Mesendoderm (in vitro differentiated cells): Measurements from ENCODE around the gene CMAS.

Experiments
- DNase-seq: peaks from one replicate; pipeline ENCODE4 v3.0.0; 2013
- H2AK5ac ChIP-seq: 2 replicates; pipeline ENCODE4 v1.6.1; 2013; ENCODE audit warnings: low read length, inconsistent platforms
- H2BK120ac ChIP-seq: 2 replicates; pipeline ENCODE4 v1.6.1; 2013; ENCODE audit warnings: low read depth, mild to moderate bottlenecking, low read length, moderate library complexity, mixed read lengths
- H2BK15ac ChIP-seq: replicated peaks from 2 replicates; pipeline ENCODE4 v1.6.1; 2013; ENCODE audit warnings: low read depth, mild to moderate bottlenecking, moderate library complexity
- H2BK5ac ChIP-seq: 2 replicates; pipeline ENCODE4 v1.6.1; 2013; ENCODE audit warnings: low read length, inconsistent platforms
- H3K18ac ChIP-seq: 2 replicates; pipeline ENCODE4 v1.6.1; 2013; ENCODE audit warnings: mild to moderate bottlenecking, low read length, mixed read lengths
- H3K23ac ChIP-seq: one replicate; pipeline ENCODE4 v1.6.1; 2013; ENCODE audit warnings: low read length
- H3K27ac ChIP-seq: 2 replicates; pipeline ENCODE4 v1.5.1; 2013; ENCODE audit warnings: low read depth, mild to moderate bottlenecking, inconsistent platforms, low read length, moderate library complexity
- H3K27me3 ChIP-seq: 2 replicates; pipeline ENCODE4 v1.6.1; 2013; ENCODE audit warnings: low read length, control low read depth, mild to moderate bottlenecking, inconsistent platforms; ENCODE audit not compliant: insufficient read depth, poor library complexity
- H3K36me3 ChIP-seq: 2 replicates; pipeline ENCODE4 v1.6.1; 2013; ENCODE audit warnings: low read length, inconsistent platforms; ENCODE audit not compliant: control insufficient read depth, insufficient read depth
- H3K4ac ChIP-seq: one replicate; pipeline ENCODE4 v1.6.1; 2013; ENCODE audit warnings: low read depth, mild to moderate bottlenecking, low read length, moderate library complexity
- H3K4me1 ChIP-seq: 2 replicates; pipeline ENCODE4 v1.6.1; 2013; ENCODE audit warnings: low read depth, low read length, inconsistent platforms; ENCODE audit not compliant: control insufficient read depth
- H3K4me2 ChIP-seq: 2 replicates; pipeline ENCODE4 v1.6.1; 2013; ENCODE audit warnings: low read length
- H3K4me3 ChIP-seq: 2 replicates; pipeline ENCODE4 v1.5.1; 2013; ENCODE audit warnings: mild to moderate bottlenecking, low read length
- H3K56ac ChIP-seq: one replicate; pipeline ENCODE4 v1.6.1; 2013; ENCODE audit warnings: low read length
- H3K79me1 ChIP-seq: 2 replicates; pipeline ENCODE4 v1.6.1; 2013; ENCODE audit warnings: low read length, inconsistent platforms
- H3K79me2 ChIP-seq: 2 replicates; pipeline ENCODE4 v1.6.1; 2013; ENCODE audit warnings: mild to moderate bottlenecking, low read length; ENCODE audit not compliant: control insufficient read depth, insufficient read depth
- H3K9ac ChIP-seq: 2 replicates; pipeline ENCODE4 v1.6.1; 2013; ENCODE audit warnings: low read length, inconsistent platforms
- H4K5ac ChIP-seq: one replicate; pipeline ENCODE4 v1.6.1; 2013; ENCODE audit warnings: low read length
- H4K8ac ChIP-seq: one replicate; pipeline ENCODE4 v1.6.1; 2013; ENCODE audit warnings: low read depth, mild to moderate bottlenecking, control low read depth, low read length, moderate library complexity
- WGBS: extraction: QIAGEN DNeasy Blood & Tissue Kit; methylation state at CpG from one replicate; pipeline ENCODE4 v1.1.7; 2013; ENCODE audit warnings: low lambda C conversion rate, missing lambda C conversion rate; ENCODE audit not compliant: insufficient coverage; ENCODE audit errors: extremely low coverage; 5-methylcytosine and 5-hydroxymethylcytosine counted together

The CMAS gene

DNA sequence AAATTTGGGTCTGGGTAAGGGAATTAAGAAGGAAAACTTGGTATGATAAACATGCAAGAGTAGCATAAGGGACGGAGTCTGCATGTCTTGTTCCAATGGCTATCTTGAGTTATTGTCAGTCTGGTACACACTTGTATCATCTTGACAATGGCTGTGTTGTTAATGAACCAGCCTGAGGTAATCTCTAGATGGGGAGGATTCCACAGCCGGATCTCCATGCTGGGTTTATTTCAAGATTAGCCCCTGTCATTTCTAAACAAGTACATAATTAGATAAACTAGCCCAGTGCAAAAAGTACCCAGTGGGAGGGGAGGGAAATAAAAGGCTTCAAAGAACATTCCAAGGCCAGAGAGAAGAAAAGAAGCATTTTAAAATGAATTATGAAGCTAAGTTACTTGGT lies 16.5 kb upstream of the CMAS start:
- Histone ChIP-seq H3K27me3 (no peaks in the 10 kb centered on the region), H3K79me2 (no peaks in the 10 kb centered on the region), H2AK5ac (no peak overlapping the region), H2BK15ac (no peak overlapping the region), H3K56ac (no peak overlapping the region), H3K23ac (no peak overlapping the region), H4K8ac (no peak overlapping the region), H2BK5ac (no peak overlapping the region), H3K36me3 (no peaks in the 10 kb centered on the region), H3K79me1 (no peaks in the 10 kb centered on the region), H2BK120ac (no peak overlapping the region), H3K27ac (no peak overlapping the region), H4K5ac (no peak overlapping the region), H3K4me3 (no peak overlapping the region), H3K4me2 (no peak overlapping the region), H3K18ac (no peak overlapping the region), H3K4me1 (no peaks in the 10 kb centered on the region), H3K4ac (no peak overlapping the region), H3K9ac (no peak overlapping the region)
- DNase-seq: no peak
- WGBS: no CpG with 5 or more reads among the region's 2 CpGs

- Histone ChIP-seq H3K56ac (no peak overlapping the region), H4K5ac (no peak overlapping the region), H2BK15ac (no peak overlapping the region), H3K27me3 (no peaks in the 10 kb centered on the region), H4K8ac (no peak overlapping the region), H2BK120ac (no peak overlapping the region), H3K36me3 (no peaks in the 10 kb centered on the region), H3K18ac (no peak overlapping the region), H3K27ac (no peak overlapping the region), H3K23ac (no peak overlapping the region), H3K79me1 (no peaks in the 10 kb centered on the region), H3K4me3 (no peak overlapping the region), H2BK5ac (no peak overlapping the region), H2AK5ac (no peak overlapping the region), H3K9ac (no peak overlapping the region), H3K79me2 (no peaks in the 10 kb centered on the region), H3K4me1 (no peaks in the 10 kb centered on the region), H3K4ac (no peak overlapping the region), H3K4me2 (no peak overlapping the region)
- WGBS: no CpG with 5 or more reads among the region's 1 CpG
- DNase-seq: no peak
Observed at GRCh38 chr12:22029991-22030390, 16.0 kb upstream of the CMAS start.

GRCh38 chr12:22032732-22033131 lies 13.3 kb upstream of the CMAS start:
- H3K4me1 ChIP-seq: no peaks in the 10 kb centered on the region
- H3K9ac ChIP-seq: no peak overlapping the region
- H3K18ac ChIP-seq: no peak overlapping the region
- no peak overlapping the region for H4K8ac ChIP-seq
- H3K23ac ChIP-seq: no peak overlapping the region
- no peak overlapping the region for H3K4me2 ChIP-seq
- no peak overlapping the region for H2AK5ac ChIP-seq
- DNase-seq: no peak
- no peak overlapping the region for H3K4me3 ChIP-seq
- no peaks in the 10 kb centered on the region for H3K79me2 ChIP-seq
- no peak overlapping the region for H3K4ac ChIP-seq
- no peak overlapping the region for H2BK5ac ChIP-seq
- no peaks in the 10 kb centered on the region for H3K27me3 ChIP-seq
- H4K5ac ChIP-seq: no peak overlapping the region
- H3K27ac ChIP-seq: no peak overlapping the region
- H2BK15ac ChIP-seq: no peak overlapping the region
- H3K79me1 ChIP-seq: no peaks in the 10 kb centered on the region
- H3K56ac ChIP-seq: no peak overlapping the region
- no peaks in the 10 kb centered on the region for H3K36me3 ChIP-seq
- no peak overlapping the region for H2BK120ac ChIP-seq

- no peak overlapping the region for H3K4ac ChIP-seq
- no peaks in the 10 kb centered on the region for H3K79me1 ChIP-seq
- no peak overlapping the region for H2BK15ac ChIP-seq
- H2BK120ac ChIP-seq: no peak overlapping the region
- H3K18ac ChIP-seq: no peak overlapping the region
- H2BK5ac ChIP-seq: no peak overlapping the region
- no peak overlapping the region for H3K4me2 ChIP-seq
- no peak overlapping the region for H3K9ac ChIP-seq
- H4K8ac ChIP-seq: no peak overlapping the region
- WGBS: no CpG with 5 or more reads among the region's 4 CpGs
- DNase-seq: no peak
- H3K23ac ChIP-seq: no peak overlapping the region
- no peak overlapping the region for H3K27ac ChIP-seq
- H3K4me3 ChIP-seq: no peak overlapping the region
- H2AK5ac ChIP-seq: no peak overlapping the region
- H3K27me3 ChIP-seq: no peaks in the 10 kb centered on the region
- no peaks in the 10 kb centered on the region for H3K79me2 ChIP-seq
- no peak overlapping the region for H3K56ac ChIP-seq
- no peaks in the 10 kb centered on the region for H3K4me1 ChIP-seq
- no peaks in the 10 kb centered on the region for H3K36me3 ChIP-seq
- no peak overlapping the region for H4K5ac ChIP-seq
Observed at GRCh38 chr12:22034709-22035506, 11.1 kb upstream of the CMAS start.

DNA sequence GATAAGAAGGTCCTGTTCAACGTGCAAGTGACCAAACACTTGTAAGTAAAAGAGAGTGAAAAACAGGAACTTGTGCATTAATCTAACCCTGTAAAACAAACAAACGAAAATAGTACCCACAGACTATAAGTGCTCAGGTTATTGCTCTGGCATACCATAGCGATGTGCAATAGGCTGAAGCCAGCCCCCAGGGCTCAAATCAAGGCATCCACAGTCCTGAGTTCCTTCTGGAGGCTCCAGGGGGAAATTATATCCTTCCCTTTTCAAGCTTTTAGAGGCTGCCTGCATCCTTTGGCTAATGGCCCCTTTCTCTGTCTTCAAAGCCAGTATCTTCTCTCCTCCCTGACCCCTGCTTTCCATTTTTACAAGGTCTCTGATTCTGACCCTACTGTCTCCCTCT lies 8.1 kb upstream of the CMAS start:
- Histone ChIP-seq H2BK120ac (no peak overlapping the region), H3K36me3 (no peaks in the 10 kb centered on the region), H3K79me1 (no peaks in the 10 kb centered on the region), H3K4me2 (no peak overlapping the region), H2BK5ac (no peak overlapping the region), H3K9ac (no peak overlapping the region), H4K5ac (no peak overlapping the region), H3K4ac (no peak overlapping the region), H3K18ac (no peak overlapping the region), H3K27ac (no peak overlapping the region), H3K56ac (no peak overlapping the region), H3K27me3 (no peaks in the 10 kb centered on the region), H2BK15ac (no peak overlapping the region), H4K8ac (no peak overlapping the region), H3K23ac (no peak overlapping the region), H3K4me3 (no peak overlapping the region), H3K4me1 (peaks cover 2% of the 10 kb centered on the region), H2AK5ac (no peak overlapping the region), H3K79me2 (no peaks in the 10 kb centered on the region)
- WGBS: no CpG with 5 or more reads among the region's 3 CpGs
- no peak for DNase-seq

DNA sequence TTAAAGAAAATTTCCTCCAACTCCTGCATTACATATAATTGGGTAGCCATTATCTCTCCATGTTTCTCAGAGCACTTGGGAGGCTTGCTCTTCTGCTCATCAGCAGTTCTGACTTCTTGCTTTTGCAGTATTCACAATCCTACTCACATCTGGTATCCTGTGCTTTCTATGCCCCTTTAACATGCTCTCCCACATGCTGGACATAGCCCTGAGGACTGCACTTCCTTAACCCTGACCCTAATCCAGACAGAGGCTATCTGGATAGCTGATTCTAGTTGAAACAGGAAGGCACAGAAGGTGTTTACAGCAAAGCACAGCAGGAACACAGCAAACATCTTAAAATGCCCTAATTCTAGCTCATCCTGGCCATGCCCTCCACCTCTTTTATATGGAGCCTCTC lies 7.3 kb upstream of the CMAS start:
- H3K56ac ChIP-seq: peak overlapping the region; percentile 19
- no peaks in the 10 kb centered on the region for H3K27me3 ChIP-seq
- no peak overlapping the region for H3K4me2 ChIP-seq
- H4K8ac ChIP-seq: no peak overlapping the region
- H3K4me1 ChIP-seq: peaks cover 2% of the 10 kb centered on the region
- H3K23ac ChIP-seq: no peak overlapping the region
- H2BK15ac ChIP-seq: no peak overlapping the region
- no peak overlapping the region for H3K18ac ChIP-seq
- no peak overlapping the region for H3K9ac ChIP-seq
- H2BK120ac ChIP-seq: no peak overlapping the region
- H3K4ac ChIP-seq: no peak overlapping the region
- H3K79me2 ChIP-seq: no peaks in the 10 kb centered on the region
- no peak for DNase-seq
- peak overlapping the region; percentile 11 for H2BK5ac ChIP-seq
- no peak overlapping the region for H3K27ac ChIP-seq
- no peaks in the 10 kb centered on the region for H3K79me1 ChIP-seq
- H2AK5ac ChIP-seq: no peak overlapping the region
- no peaks in the 10 kb centered on the region for H3K36me3 ChIP-seq
- no peak overlapping the region for H3K4me3 ChIP-seq
- no peak overlapping the region for H4K5ac ChIP-seq
